ENCODE results near the gene PLD1.
"Not testable (repeated sequence)": the region's sequence is repeated elsewhere in the genome, so short reads cannot be mapped to it uniquely, and the experiment has no call there.

PLD1 gene

DNA sequence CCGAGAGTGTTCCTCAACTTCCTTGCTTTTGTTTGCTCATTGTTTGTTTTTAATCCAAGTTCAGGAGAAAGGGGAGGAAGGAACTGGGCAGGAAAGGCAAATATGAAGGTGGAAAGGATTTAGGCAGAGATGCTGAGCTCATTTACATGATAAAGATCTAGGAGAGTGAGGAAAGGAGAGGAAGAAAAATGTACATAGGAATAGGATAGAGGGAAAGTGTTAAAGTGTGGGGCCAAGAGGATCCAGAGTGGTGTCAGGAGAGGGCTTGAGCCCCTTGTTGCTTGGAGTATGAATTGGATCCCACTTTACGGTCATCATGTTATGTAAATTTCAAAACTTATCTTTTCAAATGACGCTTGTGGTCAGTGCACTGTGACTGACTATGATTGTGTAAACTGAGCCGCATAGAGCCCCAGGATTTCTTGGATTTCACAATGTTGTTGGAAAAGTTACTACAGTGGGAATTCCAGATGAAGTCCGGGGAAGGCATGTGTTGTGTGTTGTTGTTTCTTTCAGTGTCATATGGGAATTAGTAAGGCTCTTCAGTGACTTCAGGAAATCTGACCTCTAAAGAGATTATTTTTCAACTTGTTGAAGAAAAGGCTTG is 15.0 kb upstream of the PLD1 start:
- H3K9me3 ChIP-seq (ENCODE audit: control insufficient read depth, insufficient read depth, low read length): no peaks in the 10 kb centered on the region
- H3K27me3 ChIP-seq (ENCODE audit: control insufficient read depth, insufficient read depth, low read length): no peaks in the 10 kb centered on the region
- H3K4me3 ChIP-seq (ENCODE audit: low read depth, low read length): no peak overlapping the region
- H3K4me1 ChIP-seq (ENCODE audit: control insufficient read depth, insufficient read depth, low read length): peaks cover 4% of the 10 kb centered on the region
- H3K9ac ChIP-seq (ENCODE audit: low read depth, low read length): no peak overlapping the region
- H3K36me3 ChIP-seq (ENCODE audit: control insufficient read depth, insufficient read depth, low read length): no peaks in the 10 kb centered on the region

DNA sequence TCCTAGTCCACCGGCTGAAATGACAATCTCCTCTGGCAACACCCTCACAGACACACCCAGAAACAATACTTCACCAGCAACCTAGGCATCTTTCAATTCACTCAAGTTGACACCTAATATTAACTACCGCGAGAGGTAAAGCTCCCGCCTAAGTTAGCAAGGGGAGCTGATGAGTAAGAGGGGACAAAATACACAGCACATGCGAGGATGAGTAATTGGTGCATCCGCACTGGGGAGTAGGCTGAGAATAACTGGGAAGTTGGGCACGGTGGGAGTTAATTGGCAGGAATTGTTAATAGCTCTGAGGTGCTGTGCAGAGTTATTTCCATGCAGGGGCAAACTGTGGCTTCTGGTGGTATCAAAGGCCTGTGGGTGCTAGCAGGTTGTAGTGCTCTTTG is 14.5 kb upstream of the PLD1 start:
- Histone ChIP-seq H3K9me3 (ENCODE audit: control insufficient read depth, insufficient read depth, low read length) (no peaks in the 10 kb centered on the region), H3K27me3 (ENCODE audit: control insufficient read depth, insufficient read depth, low read length) (no peaks in the 10 kb centered on the region), H3K9ac (ENCODE audit: low read depth, low read length) (no peak overlapping the region), H3K4me3 (ENCODE audit: low read depth, low read length) (no peak overlapping the region), H3K4me1 (ENCODE audit: control insufficient read depth, insufficient read depth, low read length) (peaks cover 4% of the 10 kb centered on the region), H3K36me3 (ENCODE audit: control insufficient read depth, insufficient read depth, low read length) (no peaks in the 10 kb centered on the region)

DNA sequence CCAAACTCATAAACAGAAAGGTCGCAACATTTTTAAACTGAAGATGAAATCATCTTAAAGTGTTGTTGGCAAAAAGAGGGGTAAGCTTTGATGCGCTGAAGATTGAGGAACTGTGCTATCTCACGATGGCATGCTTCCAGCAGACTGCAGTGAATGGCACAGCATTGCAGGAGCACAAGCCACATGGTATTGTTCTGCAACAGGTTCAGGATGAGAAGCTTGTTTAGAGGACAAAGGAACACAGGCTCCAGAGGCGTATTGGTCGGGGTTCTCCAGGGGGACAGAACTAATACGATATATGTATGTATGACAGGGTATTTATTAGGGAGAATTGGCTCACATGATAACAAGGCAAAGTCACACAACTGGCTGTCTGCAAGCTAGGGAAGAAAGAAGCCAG is 13.8 kb upstream of the PLD1 start:
- Histone ChIP-seq H3K4me3 (ENCODE audit: low read depth, low read length) (no peak overlapping the region), H3K27me3 (ENCODE audit: control insufficient read depth, insufficient read depth, low read length) (no peaks in the 10 kb centered on the region), H3K36me3 (ENCODE audit: control insufficient read depth, insufficient read depth, low read length) (no peaks in the 10 kb centered on the region), H3K9ac (ENCODE audit: low read depth, low read length) (no peak overlapping the region), H3K9me3 (ENCODE audit: control insufficient read depth, insufficient read depth, low read length) (no peaks in the 10 kb centered on the region), H3K4me1 (ENCODE audit: control insufficient read depth, insufficient read depth, low read length) (no peaks in the 10 kb centered on the region)

DNA sequence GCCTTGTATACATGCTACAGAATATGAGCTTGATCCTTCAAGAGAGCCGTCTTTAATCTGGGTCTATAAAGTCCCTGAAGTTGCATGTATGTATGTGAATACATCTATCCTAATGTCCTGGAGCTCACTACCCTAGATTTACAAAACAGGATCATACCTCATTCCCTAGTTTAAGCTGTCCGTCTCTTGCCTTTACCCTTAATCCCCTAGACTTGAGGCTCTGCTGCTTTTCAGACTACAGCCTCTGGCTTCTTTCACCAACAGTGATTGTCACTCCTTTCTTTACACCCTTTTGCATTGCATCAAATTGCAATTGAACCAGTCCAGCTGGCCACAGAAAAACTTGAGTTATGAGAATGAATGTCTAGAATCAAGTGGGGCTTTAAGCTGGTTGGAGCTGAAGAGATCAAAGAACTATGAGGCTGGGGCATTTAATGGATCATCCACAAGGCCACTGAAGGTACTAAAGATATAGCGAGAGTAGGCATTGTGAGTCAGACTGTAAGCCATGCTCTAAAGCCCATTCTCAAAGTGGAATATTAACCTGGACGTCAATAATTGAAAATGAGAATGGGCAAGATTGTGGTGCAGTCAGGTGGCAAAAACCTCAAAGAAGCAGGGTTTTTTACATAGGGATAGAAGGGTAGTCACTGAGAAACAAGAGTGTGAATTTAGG is 12.3 kb upstream of the PLD1 start:
- Histone ChIP-seq H3K36me3 (ENCODE audit: control insufficient read depth, insufficient read depth, low read length) (no peaks in the 10 kb centered on the region), H3K27me3 (ENCODE audit: control insufficient read depth, insufficient read depth, low read length) (no peaks in the 10 kb centered on the region), H3K4me3 (ENCODE audit: low read depth, low read length) (no peak overlapping the region), H3K9ac (ENCODE audit: low read depth, low read length) (no peak overlapping the region), H3K9me3 (ENCODE audit: control insufficient read depth, insufficient read depth, low read length) (no peaks in the 10 kb centered on the region), H3K4me1 (ENCODE audit: control insufficient read depth, insufficient read depth, low read length) (no peaks in the 10 kb centered on the region)

DNA sequence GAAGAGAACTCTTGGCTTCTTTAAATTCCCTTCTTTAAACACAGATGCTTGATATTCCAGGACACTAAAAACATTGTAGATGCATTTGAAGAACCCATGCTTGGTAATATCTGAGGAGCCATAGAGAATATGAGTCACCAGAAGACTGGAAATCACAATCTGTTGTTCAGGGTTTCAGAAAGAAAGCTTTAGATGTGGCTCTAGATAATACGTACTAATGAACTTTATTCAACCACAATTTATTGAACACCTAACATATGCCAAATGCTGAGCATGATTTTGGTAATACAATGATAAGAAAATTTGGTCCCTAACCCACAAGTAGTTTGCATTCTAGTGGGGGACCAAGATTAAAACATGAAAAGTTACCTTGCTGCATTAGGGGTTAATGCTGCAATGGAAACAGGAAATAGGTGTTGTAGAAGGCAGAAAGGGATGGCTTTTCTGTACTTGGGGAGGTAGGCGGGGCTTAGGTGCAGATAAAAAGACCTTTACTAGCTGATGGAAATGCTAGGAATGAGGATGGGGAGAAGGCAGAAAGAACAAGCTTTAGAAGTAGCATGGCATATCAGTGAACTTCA is 11.6 kb upstream of the PLD1 start:
- H3K4me3 ChIP-seq (ENCODE audit: low read depth, low read length): no peak overlapping the region
- no peaks in the 10 kb centered on the region for H3K9me3 ChIP-seq (ENCODE audit: control insufficient read depth, insufficient read depth, low read length)
- no peaks in the 10 kb centered on the region for H3K4me1 ChIP-seq (ENCODE audit: control insufficient read depth, insufficient read depth, low read length)
- no peak overlapping the region for H3K9ac ChIP-seq (ENCODE audit: low read depth, low read length)
- no peaks in the 10 kb centered on the region for H3K27me3 ChIP-seq (ENCODE audit: control insufficient read depth, insufficient read depth, low read length)
- H3K36me3 ChIP-seq (ENCODE audit: control insufficient read depth, insufficient read depth, low read length): no peaks in the 10 kb centered on the region

DNA sequence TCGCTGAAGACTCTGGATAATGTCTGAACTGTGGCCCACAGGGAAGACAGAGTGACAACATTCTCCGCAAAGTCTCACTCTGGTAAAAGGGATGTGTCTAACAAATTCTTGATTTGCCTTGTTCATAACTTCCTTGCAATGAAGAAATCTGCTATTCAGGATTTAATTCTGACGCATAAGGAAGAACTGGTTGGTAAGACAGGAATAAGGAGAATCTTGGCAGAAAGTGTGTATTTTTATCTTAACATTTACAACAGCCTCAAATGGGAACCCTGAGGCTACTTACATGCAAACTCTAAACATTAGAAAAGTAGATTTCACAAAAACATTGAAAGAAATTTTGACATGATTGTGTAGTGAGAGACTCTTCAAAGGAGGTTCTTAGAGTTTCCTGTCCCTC is 10.8 kb upstream of the PLD1 start:
- no peaks in the 10 kb centered on the region for H3K36me3 ChIP-seq (ENCODE audit: control insufficient read depth, insufficient read depth, low read length)

GRCh38 chr3:171817074-171817800 is 7.0 kb upstream of the PLD1 start:
- no peaks in the 10 kb centered on the region for H3K9me3 ChIP-seq (ENCODE audit: control insufficient read depth, insufficient read depth, low read length)
- no peaks in the 10 kb centered on the region for H3K4me1 ChIP-seq (ENCODE audit: control insufficient read depth, insufficient read depth, low read length)
- H3K4me3 ChIP-seq (ENCODE audit: low read depth, low read length): no peak overlapping the region
- H3K36me3 ChIP-seq (ENCODE audit: control insufficient read depth, insufficient read depth, low read length): no peaks in the 10 kb centered on the region
- peaks cover under 1% of the 10 kb centered on the region for H3K27me3 ChIP-seq (ENCODE audit: control insufficient read depth, insufficient read depth, low read length)
- H3K9ac ChIP-seq (ENCODE audit: low read depth, low read length): no peak overlapping the region

More for the DNA sequence above, 10.8 kb upstream of the PLD1 start:
- no peaks in the 10 kb centered on the region for H3K9me3 ChIP-seq (ENCODE audit: control insufficient read depth, insufficient read depth, low read length)
- no peak overlapping the region for H3K4me3 ChIP-seq (ENCODE audit: low read depth, low read length)
- H3K9ac ChIP-seq (ENCODE audit: low read depth, low read length): no peak overlapping the region
- H3K27me3 ChIP-seq (ENCODE audit: control insufficient read depth, insufficient read depth, low read length): no peaks in the 10 kb centered on the region
- H3K4me1 ChIP-seq (ENCODE audit: control insufficient read depth, insufficient read depth, low read length): no peaks in the 10 kb centered on the region

DNA sequence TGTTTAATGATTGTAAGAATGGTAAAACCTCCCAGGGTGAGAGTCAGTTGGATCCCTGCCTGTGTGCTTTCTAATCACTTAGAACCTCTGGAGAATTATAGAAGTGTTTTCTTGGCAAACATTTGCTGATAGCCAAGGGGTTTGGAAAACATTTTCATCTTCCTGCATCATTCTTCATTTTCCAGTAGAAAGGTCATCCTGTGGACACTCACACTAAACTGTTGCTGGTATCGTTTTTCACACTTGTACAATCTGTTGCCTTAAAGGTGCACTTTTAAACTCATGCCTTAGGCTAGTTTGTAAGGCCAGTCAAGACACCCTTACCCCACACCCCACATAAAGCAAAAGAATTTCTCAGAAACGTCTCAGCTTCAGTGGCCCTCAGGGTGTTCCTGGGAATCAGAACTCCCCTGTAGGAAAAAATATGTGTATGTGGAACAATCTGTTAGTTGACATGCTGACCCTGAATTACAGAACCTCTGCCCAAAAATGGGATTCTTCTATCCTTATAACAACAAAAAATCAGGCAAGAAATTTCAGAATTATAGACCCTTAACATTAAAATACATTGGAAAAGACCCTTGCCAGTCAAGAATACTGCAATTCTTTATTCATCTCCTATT is 5.8 kb upstream of the PLD1 start:
- H3K4me3 ChIP-seq (ENCODE audit: low read depth, low read length): no peak overlapping the region
- no peak overlapping the region for H3K9ac ChIP-seq (ENCODE audit: low read depth, low read length)
- peaks cover 12% of the 10 kb centered on the region for H3K27me3 ChIP-seq (ENCODE audit: control insufficient read depth, insufficient read depth, low read length)
- no peaks in the 10 kb centered on the region for H3K9me3 ChIP-seq (ENCODE audit: control insufficient read depth, insufficient read depth, low read length)
- no peaks in the 10 kb centered on the region for H3K4me1 ChIP-seq (ENCODE audit: control insufficient read depth, insufficient read depth, low read length)
- H3K36me3 ChIP-seq (ENCODE audit: control insufficient read depth, insufficient read depth, low read length): no peaks in the 10 kb centered on the region

- H3K4me3 ChIP-seq (ENCODE audit: low read depth, low read length); H3K9ac ChIP-seq (ENCODE audit: low read depth, low read length); H3K4me1 ChIP-seq (ENCODE audit: control insufficient read depth, insufficient read depth, low read length); H3K9me3 ChIP-seq (ENCODE audit: control insufficient read depth, insufficient read depth, low read length); H3K36me3 ChIP-seq (ENCODE audit: control insufficient read depth, insufficient read depth, low read length): not testable (repeated sequence)
- H3K27me3 ChIP-seq (ENCODE audit: control insufficient read depth, insufficient read depth, low read length): peaks cover 20% of the 10 kb centered on the region
Observed at GRCh38 chr3:171814662-171815061, 4.4 kb upstream of the PLD1 start.

GRCh38 chr3:171813897-171814460 is 3.7 kb upstream of the PLD1 start:
- H3K4me1 ChIP-seq (ENCODE audit: control insufficient read depth, insufficient read depth, low read length): no peaks in the 10 kb centered on the region
- no peaks in the 10 kb centered on the region for H3K36me3 ChIP-seq (ENCODE audit: control insufficient read depth, insufficient read depth, low read length)
- H3K9ac ChIP-seq (ENCODE audit: low read depth, low read length): no peak overlapping the region

DNA sequence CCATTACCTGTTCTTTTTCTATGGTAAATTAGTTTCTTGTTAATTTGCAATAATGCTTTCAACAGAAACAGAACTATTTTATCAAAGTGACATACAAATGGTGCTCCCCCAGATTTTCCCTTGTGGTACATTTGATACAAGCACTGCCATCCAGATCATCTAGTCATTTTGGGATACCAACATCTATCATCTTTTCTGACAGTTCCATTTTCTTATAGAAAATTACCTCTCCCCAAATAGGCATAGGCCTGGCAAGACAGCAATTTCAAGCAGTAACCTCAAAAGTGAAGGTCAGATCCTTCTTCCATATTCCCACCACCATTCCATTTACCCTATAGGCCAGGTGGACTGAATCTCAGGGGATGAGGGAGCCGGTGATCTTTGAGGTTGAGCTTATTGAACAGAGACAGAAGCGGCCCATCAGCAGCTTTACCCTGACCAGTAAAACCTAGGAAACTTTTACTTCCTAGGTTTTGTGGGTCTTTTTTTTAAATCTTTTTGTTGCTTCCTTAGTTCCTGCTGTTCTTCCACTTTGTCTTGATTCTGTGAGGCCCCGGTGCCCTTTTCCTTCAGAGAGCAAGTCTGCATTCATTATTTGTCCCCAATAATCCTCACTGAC is 3.1 kb upstream of the PLD1 start:
- H3K9me3 ChIP-seq (ENCODE audit: control insufficient read depth, insufficient read depth, low read length): no peaks in the 10 kb centered on the region
- H3K4me1 ChIP-seq (ENCODE audit: control insufficient read depth, insufficient read depth, low read length): no peaks in the 10 kb centered on the region
- H3K9ac ChIP-seq (ENCODE audit: low read depth, low read length): no peak overlapping the region
- peaks cover 27% of the 10 kb centered on the region for H3K27me3 ChIP-seq (ENCODE audit: control insufficient read depth, insufficient read depth, low read length)
- H3K4me3 ChIP-seq (ENCODE audit: low read depth, low read length): no peak overlapping the region
- H3K36me3 ChIP-seq (ENCODE audit: control insufficient read depth, insufficient read depth, low read length): no peaks in the 10 kb centered on the region

More at GRCh38 chr3:171813897-171814460, 3.7 kb upstream of the PLD1 start:
- Histone ChIP-seq H3K4me3 (ENCODE audit: low read depth, low read length) (no peak overlapping the region), H3K27me3 (ENCODE audit: control insufficient read depth, insufficient read depth, low read length) (peaks cover 27% of the 10 kb centered on the region), H3K9me3 (ENCODE audit: control insufficient read depth, insufficient read depth, low read length) (no peaks in the 10 kb centered on the region)
